PFSK-1 (cell line): ENCODE data around the gene RYR1.

ENCODE experiments used
- POLR2AphosphoS5 ChIP-seq: IDR thresholded peaks from 2 replicates; pipeline ENCODE4 v1.6.1; 2012; ENCODE audit warnings: low read depth, mild to moderate bottlenecking, control low read depth, low read length, moderate library complexity
- SIN3A ChIP-seq: IDR thresholded peaks from 2 replicates; pipeline ENCODE4 v1.6.1; 2012; ENCODE audit warnings: mild to moderate bottlenecking, low read length, moderate library complexity, borderline replicate concordance; ENCODE audit not compliant: insufficient read depth
- TAF1 ChIP-seq: IDR thresholded peaks from 2 replicates; pipeline ENCODE4 v1.6.1; 2012; ENCODE audit warnings: low read length, control low read depth, borderline replicate concordance; ENCODE audit not compliant: insufficient read depth
- TF ChIP-seq, protein P1 (sequence below), 2 experiments: IDR thresholded peaks; 2 replicates each; pipeline versions ENCODE4 v1.6.1 to v1.8.0; 2011 to 2012; ENCODE audit warnings: low read depth in 2 of 2, low read length in 2 of 2, control low read depth in 1 of 2, inconsistent platforms in 1 of 2, mild to moderate bottlenecking in 1 of 2, moderate library complexity in 1 of 2; ENCODE audit not compliant: insufficient read depth in 1 of 2

- TF ChIP-seq SIN3A (no peak), TAF1 (no peak), POLR2AphosphoS5 (no peak)
- TF ChIP-seq, protein P1, sequence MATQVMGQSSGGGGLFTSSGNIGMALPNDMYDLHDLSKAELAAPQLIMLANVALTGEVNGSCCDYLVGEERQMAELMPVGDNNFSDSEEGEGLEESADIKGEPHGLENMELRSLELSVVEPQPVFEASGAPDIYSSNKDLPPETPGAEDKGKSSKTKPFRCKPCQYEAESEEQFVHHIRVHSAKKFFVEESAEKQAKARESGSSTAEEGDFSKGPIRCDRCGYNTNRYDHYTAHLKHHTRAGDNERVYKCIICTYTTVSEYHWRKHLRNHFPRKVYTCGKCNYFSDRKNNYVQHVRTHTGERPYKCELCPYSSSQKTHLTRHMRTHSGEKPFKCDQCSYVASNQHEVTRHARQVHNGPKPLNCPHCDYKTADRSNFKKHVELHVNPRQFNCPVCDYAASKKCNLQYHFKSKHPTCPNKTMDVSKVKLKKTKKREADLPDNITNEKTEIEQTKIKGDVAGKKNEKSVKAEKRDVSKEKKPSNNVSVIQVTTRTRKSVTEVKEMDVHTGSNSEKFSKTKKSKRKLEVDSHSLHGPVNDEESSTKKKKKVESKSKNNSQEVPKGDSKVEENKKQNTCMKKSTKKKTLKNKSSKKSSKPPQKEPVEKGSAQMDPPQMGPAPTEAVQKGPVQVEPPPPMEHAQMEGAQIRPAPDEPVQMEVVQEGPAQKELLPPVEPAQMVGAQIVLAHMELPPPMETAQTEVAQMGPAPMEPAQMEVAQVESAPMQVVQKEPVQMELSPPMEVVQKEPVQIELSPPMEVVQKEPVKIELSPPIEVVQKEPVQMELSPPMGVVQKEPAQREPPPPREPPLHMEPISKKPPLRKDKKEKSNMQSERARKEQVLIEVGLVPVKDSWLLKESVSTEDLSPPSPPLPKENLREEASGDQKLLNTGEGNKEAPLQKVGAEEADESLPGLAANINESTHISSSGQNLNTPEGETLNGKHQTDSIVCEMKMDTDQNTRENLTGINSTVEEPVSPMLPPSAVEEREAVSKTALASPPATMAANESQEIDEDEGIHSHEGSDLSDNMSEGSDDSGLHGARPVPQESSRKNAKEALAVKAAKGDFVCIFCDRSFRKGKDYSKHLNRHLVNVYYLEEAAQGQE (IDR thresholded peaks at IDR 0.05; ENCODE audit: insufficient read depth in 1 of 2, low read depth in 2 of 2, low read length in 2 of 2), result no peak
These were observed 11.6 kb upstream of the RYR1 start for GRCh38 chr19:38421856-38422255.
